Testis (tissue), 2 donors: ENCODE results near the gene AGBL1.

Experiments
- POLR2A ChIP-seq: fragments of 450-650 bp; IDR thresholded peaks from one replicate; pipeline ENCODE4 v1.6.1; 2017; ENCODE audit warnings: antibody characterized with exemption, mild to moderate bottlenecking, moderate library complexity
- TF ChIP-seq, protein P1 (sequence below), 3 experiments: fragments of 450-650 bp in 2 of 3; fragments of 200-600 bp in 1 of 3; sonication (generic) in 1 of 3; IDR thresholded peaks; one replicate each; pipeline ENCODE4 v1.5.1; 2016 to 2019; ENCODE audit warnings: antibody characterized with exemption in 3 of 3, mild to moderate bottlenecking in 2 of 3, moderate library complexity in 1 of 3

GRCh38 chr15:86988033-86988432 is 908.4 kb downstream of the AGBL1 start:
- TF ChIP-seq, protein P1, sequence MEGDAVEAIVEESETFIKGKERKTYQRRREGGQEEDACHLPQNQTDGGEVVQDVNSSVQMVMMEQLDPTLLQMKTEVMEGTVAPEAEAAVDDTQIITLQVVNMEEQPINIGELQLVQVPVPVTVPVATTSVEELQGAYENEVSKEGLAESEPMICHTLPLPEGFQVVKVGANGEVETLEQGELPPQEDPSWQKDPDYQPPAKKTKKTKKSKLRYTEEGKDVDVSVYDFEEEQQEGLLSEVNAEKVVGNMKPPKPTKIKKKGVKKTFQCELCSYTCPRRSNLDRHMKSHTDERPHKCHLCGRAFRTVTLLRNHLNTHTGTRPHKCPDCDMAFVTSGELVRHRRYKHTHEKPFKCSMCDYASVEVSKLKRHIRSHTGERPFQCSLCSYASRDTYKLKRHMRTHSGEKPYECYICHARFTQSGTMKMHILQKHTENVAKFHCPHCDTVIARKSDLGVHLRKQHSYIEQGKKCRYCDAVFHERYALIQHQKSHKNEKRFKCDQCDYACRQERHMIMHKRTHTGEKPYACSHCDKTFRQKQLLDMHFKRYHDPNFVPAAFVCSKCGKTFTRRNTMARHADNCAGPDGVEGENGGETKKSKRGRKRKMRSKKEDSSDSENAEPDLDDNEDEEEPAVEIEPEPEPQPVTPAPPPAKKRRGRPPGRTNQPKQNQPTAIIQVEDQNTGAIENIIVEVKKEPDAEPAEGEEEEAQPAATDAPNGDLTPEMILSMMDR (IDR thresholded peaks at IDR 0.05): no peak
- TF ChIP-seq POLR2A: no peak
